MM.1S (cell line): ENCODE results near the gene NEK11.
A peak's percentile ranks its signal among the peaks of the same experiment; 100 is the strongest.
"Not testable (repeated sequence)": the region's sequence is repeated elsewhere in the genome, so short reads cannot be mapped to it uniquely, and the experiment has no call there.

Source experiments
- DNase-seq: peaks from one replicate; pipeline ENCODE4 v3.0.0-alpha.2; 2015
- H2AFZ ChIP-seq: fragments of 300-600 bp; sonication (generic); 2 replicates; pipeline ENCODE4 v1.6.0; 2016; ENCODE audit warnings: antibody characterized with exemption, low read length
- H3F3A ChIP-seq: fragments of 300-600 bp; sonication (generic); 2 replicates; pipeline ENCODE4 v1.6.1; 2016; ENCODE audit warnings: mild to moderate bottlenecking, antibody characterized with exemption, low read length, moderate library complexity, mixed read lengths; ENCODE audit not compliant: insufficient read depth
- H3K27ac ChIP-seq: fragments of 300-600 bp; sonication (generic); 2 replicates; pipeline ENCODE4 v1.5.1; 2016; ENCODE audit warnings: mild to moderate bottlenecking, low read length
- H3K27me3 ChIP-seq: fragments of 300-600 bp; sonication (generic); replicated peaks from 2 replicates; pipeline ENCODE4 v1.6.0; 2016; ENCODE audit warnings: low read length; ENCODE audit not compliant: insufficient read depth
- H3K36me3 ChIP-seq: fragments of 300-600 bp; sonication (generic); replicated peaks from 2 replicates; pipeline ENCODE4 v1.6.1; 2016; ENCODE audit warnings: mild to moderate bottlenecking, low read length, mixed read lengths; ENCODE audit not compliant: insufficient read depth
- H3K4me1 ChIP-seq: fragments of 300-600 bp; sonication (generic); 2 replicates; pipeline ENCODE4 v1.6.1; 2016; ENCODE audit warnings: low read length, mixed read lengths
- H3K4me2 ChIP-seq: fragments of 300-600 bp; sonication (generic); 2 replicates; pipeline ENCODE4 v1.6.0; 2016; ENCODE audit warnings: low read depth, low read length
- H3K4me3 ChIP-seq: fragments of 300-600 bp; sonication (generic); 2 replicates; pipeline ENCODE4 v1.5.1; 2016; ENCODE audit warnings: low read length, mixed read lengths
- H3K79me2 ChIP-seq: fragments of 300-600 bp; sonication (generic); 2 replicates; pipeline ENCODE4 v1.6.1; 2016; ENCODE audit warnings: mixed run types, low read length, mixed read lengths
- H3K9ac ChIP-seq: fragments of 300-600 bp; sonication (generic); 2 replicates; pipeline ENCODE4 v1.6.1; 2016; ENCODE audit warnings: low read length, mixed read lengths
- H3K9me2 ChIP-seq: fragments of 300-600 bp; sonication (generic); replicated peaks from 2 replicates; pipeline ENCODE4 v1.6.1; 2016; ENCODE audit warnings: mild to moderate bottlenecking, low read length, mixed read lengths; ENCODE audit not compliant: insufficient read depth
- H3K9me3 ChIP-seq: fragments of 300-600 bp; sonication (generic); replicated peaks from 2 replicates; pipeline ENCODE4 v1.6.1; 2016; ENCODE audit warnings: mild to moderate bottlenecking, low read length, mixed read lengths; ENCODE audit not compliant: insufficient read depth
- H4K20me1 ChIP-seq: fragments of 300-600 bp; sonication (generic); 2 replicates; pipeline ENCODE4 v1.6.1; 2016; ENCODE audit warnings: mild to moderate bottlenecking, low read length, moderate library complexity, mixed read lengths; ENCODE audit not compliant: insufficient read depth
- EZH2 ChIP-seq: fragments of 300-600 bp; sonication (generic); optimal IDR thresholded peaks from 2 replicates; pipeline ENCODE3; 2017; ENCODE audit warnings: low read depth, mild to moderate bottlenecking, antibody characterized with exemption, low read length, mixed read lengths
- EZH2phosphoT487 ChIP-seq: fragments of 300-600 bp; sonication (generic); IDR thresholded peaks from 2 replicates; pipeline ENCODE4 v1.6.1; 2018; ENCODE audit warnings: antibody characterized with exemption, low read length
- TF ChIP-seq, protein P1 (sequence below): fragments of 300-600 bp; sonication (generic); IDR thresholded peaks from 2 replicates; pipeline ENCODE4 v1.5.1; 2016; ENCODE audit warnings: antibody characterized with exemption, low read length, mixed read lengths

NEK11 gene

DNA sequence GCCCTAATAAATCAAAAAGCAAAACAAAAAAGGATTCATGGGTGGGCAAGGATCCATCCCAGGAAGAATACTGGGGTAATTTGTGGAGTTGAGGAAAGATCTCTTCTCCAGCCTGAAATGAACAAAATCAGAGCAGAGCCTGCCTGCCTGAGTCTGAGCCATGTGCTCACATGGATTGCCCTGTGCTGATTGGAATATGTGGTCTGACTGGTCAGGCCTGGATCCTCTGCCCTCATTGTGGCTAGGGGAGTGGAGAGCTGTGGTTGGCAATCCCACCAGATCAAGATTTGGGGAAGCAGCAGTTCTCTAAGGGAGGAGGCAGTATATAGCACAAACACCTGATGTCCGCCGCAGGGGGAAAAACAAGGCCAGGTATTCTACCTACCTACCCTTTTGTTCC lies 348.1 kb downstream of the NEK11 start:
- no peak for DNase-seq
- H3K4me1 ChIP-seq = peaks cover 11% of the 10 kb centered on the region; the same call in 1 of the 2 replicates
- no peak overlapping the region for H3K4me3 ChIP-seq
- H3K27me3 ChIP-seq = no peaks in the 10 kb centered on the region
- no peaks in the 10 kb centered on the region for H3K36me3 ChIP-seq
- no peaks in the 10 kb centered on the region for H4K20me1 ChIP-seq
- no peaks in the 10 kb centered on the region for H3F3A ChIP-seq
- no peaks in the 10 kb centered on the region for H3K9me2 ChIP-seq
- H3K4me2 ChIP-seq = no peak overlapping the region
- H3K27ac ChIP-seq = no peak overlapping the region
- H3K9ac ChIP-seq = no peak overlapping the region
- no peaks in the 10 kb centered on the region for H3K79me2 ChIP-seq
- no peaks in the 10 kb centered on the region for H3K9me3 ChIP-seq
- TF ChIP-seq, protein P1, sequence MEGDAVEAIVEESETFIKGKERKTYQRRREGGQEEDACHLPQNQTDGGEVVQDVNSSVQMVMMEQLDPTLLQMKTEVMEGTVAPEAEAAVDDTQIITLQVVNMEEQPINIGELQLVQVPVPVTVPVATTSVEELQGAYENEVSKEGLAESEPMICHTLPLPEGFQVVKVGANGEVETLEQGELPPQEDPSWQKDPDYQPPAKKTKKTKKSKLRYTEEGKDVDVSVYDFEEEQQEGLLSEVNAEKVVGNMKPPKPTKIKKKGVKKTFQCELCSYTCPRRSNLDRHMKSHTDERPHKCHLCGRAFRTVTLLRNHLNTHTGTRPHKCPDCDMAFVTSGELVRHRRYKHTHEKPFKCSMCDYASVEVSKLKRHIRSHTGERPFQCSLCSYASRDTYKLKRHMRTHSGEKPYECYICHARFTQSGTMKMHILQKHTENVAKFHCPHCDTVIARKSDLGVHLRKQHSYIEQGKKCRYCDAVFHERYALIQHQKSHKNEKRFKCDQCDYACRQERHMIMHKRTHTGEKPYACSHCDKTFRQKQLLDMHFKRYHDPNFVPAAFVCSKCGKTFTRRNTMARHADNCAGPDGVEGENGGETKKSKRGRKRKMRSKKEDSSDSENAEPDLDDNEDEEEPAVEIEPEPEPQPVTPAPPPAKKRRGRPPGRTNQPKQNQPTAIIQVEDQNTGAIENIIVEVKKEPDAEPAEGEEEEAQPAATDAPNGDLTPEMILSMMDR = no peak
- no peak overlapping the region for H2AFZ ChIP-seq

DNA sequence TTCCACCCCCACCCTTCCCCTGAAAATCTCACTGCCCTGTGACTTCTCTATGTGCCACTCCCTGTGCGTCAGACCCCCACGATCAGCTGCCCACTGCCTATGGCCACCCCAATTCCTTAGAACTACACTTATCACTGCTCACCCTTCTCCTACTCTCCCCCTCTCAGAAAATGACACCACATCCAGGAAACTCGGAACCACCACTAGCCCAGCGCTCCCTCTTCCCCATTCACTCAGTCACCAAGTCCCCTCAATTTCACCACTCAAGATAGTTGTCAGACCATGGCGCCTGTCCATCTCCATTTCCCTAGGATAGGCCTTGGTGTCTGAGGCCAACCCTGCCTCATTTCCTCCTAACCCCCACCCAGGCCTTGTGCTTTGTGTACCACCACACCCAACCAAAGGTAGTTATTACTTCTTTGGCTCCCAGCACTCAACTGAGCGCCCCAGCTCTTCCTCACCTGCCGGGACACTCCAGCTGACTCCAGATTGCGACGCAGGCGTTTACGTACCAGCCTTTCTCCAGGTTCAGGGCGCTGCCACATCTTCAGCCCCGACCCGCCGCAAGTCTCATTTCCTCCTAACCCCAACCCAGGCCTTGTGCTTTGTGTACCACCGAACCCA lies 354.3 kb downstream of the NEK11 start:
- not testable (repeated sequence) for H3K9me2 ChIP-seq, DNase-seq, H4K20me1 ChIP-seq, H3K4me1 ChIP-seq, H3F3A ChIP-seq, H3K36me3 ChIP-seq, H3K9me3 ChIP-seq, H3K27me3 ChIP-seq
- H3K27ac ChIP-seq = peak overlapping the region; percentile 36; the same call in 1 of the 2 replicates
- peak overlapping the region; percentile 81 for H3K4me3 ChIP-seq
- H3K9ac ChIP-seq = peak overlapping the region; percentile 65; the same call in 1 of the 2 replicates
- peaks cover 17% of the 10 kb centered on the region for H3K79me2 ChIP-seq
- peak overlapping the region; percentile 66 for H3K4me2 ChIP-seq
- H2AFZ ChIP-seq = peak overlapping the region; percentile 91

DNA sequence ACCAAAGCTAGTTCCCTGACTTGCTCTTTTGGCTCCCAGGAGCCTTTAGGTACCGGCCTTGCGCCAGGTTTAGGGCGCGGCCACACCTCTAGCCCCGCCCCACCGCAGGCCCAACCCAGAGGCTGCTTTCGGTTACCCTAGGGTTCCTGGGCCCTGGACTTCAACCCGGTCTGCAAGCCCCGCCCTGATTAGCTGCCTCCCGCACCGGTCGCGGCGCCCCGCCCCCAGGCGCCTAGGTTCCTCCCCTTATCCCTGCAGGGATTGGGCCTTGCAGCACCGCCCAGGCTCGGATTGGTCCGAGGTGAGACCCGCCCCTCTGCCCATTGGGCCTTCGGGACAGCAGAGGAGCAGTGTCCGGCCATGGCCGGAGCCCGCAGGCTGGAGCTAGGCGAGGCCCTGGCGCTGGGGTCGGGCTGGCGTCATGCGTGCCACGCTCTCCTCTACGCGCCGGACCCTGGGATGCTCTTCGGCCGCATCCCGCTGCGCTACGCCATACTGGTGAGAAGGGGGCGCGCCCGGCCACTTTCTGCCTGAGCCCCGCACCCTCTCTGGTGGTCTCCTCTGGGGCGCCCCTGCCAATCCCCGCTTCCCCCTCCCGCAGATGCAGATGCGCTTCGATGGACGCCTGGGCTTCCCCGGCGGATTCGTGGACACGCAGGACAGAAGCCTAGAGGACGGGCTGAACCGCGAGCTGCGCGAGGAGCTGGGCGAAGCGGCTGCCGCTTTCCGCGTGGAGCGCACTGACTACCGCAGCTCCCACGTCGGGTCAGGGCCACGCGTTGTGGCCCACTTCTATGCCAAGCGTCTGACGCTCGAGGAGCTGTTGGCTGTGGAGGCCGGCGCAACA lies 355.0 kb downstream of the NEK11 start, which contains the start of gene NUDT16:
NUDT16 (plus strand) TSS at position 330 of the 847 bp plus-strand sequence; CDS start at position 361, 31 bp downstream.
- 0 out of 2 replicates have a peak, but pooled peaks cover 7% of the 10 kb centered on the region for H3F3A ChIP-seq
- DNase-seq = peak; percentile 99
- H3K4me2 ChIP-seq = peak within 1 kb of the TSS; percentile 84
- H2AFZ ChIP-seq = peak within 1 kb of the TSS; percentile 91
- H3K9me2 ChIP-seq = no peaks in the 10 kb centered on the region
- H3K36me3 ChIP-seq = no peaks in the 10 kb centered on the region
- H4K20me1 ChIP-seq = no peaks in the 10 kb centered on the region
- peaks cover 17% of the 10 kb centered on the region for H3K79me2 ChIP-seq
- H3K9me3 ChIP-seq = no peaks in the 10 kb centered on the region
- H3K27me3 ChIP-seq = no peaks in the 10 kb centered on the region
- peak within 1 kb of the TSS; percentile 84 for H3K9ac ChIP-seq
- peak within 1 kb of the TSS; percentile 36; the same call in 1 of the 2 replicates for H3K27ac ChIP-seq
- H3K4me3 ChIP-seq = peak within 1 kb of the TSS; percentile 86
- peaks cover 17% of the 10 kb centered on the region for H3K4me1 ChIP-seq
- TF ChIP-seq EZH2 (no peak), EZH2phosphoT487 (no peak)
- TF ChIP-seq, protein P1 = no peak
